Natural killer cell treated with Interleukin-12 subunit alpha and Interleukin-12 subunit beta and Interleukin-15 and Interleukin-18, amount 100 ng/mL, for 72 hours (primary cell): Measurements from ENCODE around the gene DRAXIN. TPM values are rescaled to one million over a fixed set of nuclear protein-coding genes. Genes with fewer than 3 reads are reported as not detected.
A peak's percentile ranks its signal among the peaks of the same experiment; 100 is the strongest.

Experiments
- ATAC-seq, 2 donors: fragments of 150-1000 bp; cut with Tn5 transposase in 1 of 2; sonication (Bioruptor Pico), chemical (Tn5 transposase) in 1 of 2; 2 replicates each; pipeline ENCODE4 v1.10.0; 2021
- DNase-seq: peaks from one replicate; pipeline ENCODE4 v3.0.0; 2022; ENCODE audit warnings: low spot score
- H3K27ac Mint-ChIP-seq, 2 donors: 1 replicate in 1 of 2; 2 replicates in 1 of 2; pipeline ENCODE4 v1.8.0; 2022; ENCODE audit warnings: mixed read lengths in 2 of 2, mild to moderate bottlenecking in 1 of 2, moderate library complexity in 1 of 2
- H3K27me3 Mint-ChIP-seq, 2 donors: 1 replicate in 1 of 2; 2 replicates in 1 of 2; pipeline ENCODE4 v1.8.0; 2022; ENCODE audit warnings: mixed read lengths in 2 of 2
- H3K36me3 Mint-ChIP-seq: one replicate; pipeline ENCODE4 v1.8.0; 2022; ENCODE audit warnings: mixed read lengths
- H3K4me1 Mint-ChIP-seq, 2 donors: 1 replicate in 1 of 2; 2 replicates in 1 of 2; pipeline ENCODE4 v1.8.0; 2022; ENCODE audit warnings: low read depth in 2 of 2, mixed read lengths in 2 of 2, mild to moderate bottlenecking in 1 of 2
- H3K4me3 Mint-ChIP-seq: one replicate; pipeline ENCODE4 v1.8.0; 2022; ENCODE audit warnings: mixed read lengths
- H3K9me3 Mint-ChIP-seq: 2 replicates; pipeline ENCODE4 v1.8.0; 2022; ENCODE audit warnings: mixed read lengths
- total RNA-seq, 2 donors: library from RNA; stranded (reverse); gene quantifications; one replicate each; pipeline ENCODE4 v1.2.3, GENCODE V29; 2022

Gene DRAXIN
- total RNA-seq, 2 donors from 2014 or later: 29.3 to 41.5 TPM

GRCh38 chr1:11735854-11736745 lies 44.6 kb downstream of the DRAXIN start, which contains the start of gene AGTRAP:
Gene AGTRAP (plus strand): TSS chr1:11736136. CDS start chr1:11736209, 73 bp downstream.
- H3K36me3 Mint-ChIP-seq: no peaks in the 10 kb centered on the region
- no peaks in the 10 kb centered on the region for H3K27me3 Mint-ChIP-seq
- ATAC-seq: peak; percentile 81 to 82
- peaks cover 65 to 69% of the 10 kb centered on the region in 2 donors for H3K4me1 Mint-ChIP-seq
- DNase-seq: peak; percentile 95
- peak within 1 kb of the TSS; percentile 87 for H3K4me3 Mint-ChIP-seq
- no peaks in the 10 kb centered on the region for H3K9me3 Mint-ChIP-seq
- H3K27ac Mint-ChIP-seq: peak within 1 kb of the TSS; percentile 98 to 99

GRCh38 chr1:11736746-11737639 lies 45.5 kb downstream of the DRAXIN start:
- ATAC-seq (peak; percentile 79 to 85), DNase-seq (peak; percentile 92)
- no peaks in the 10 kb centered on the region for H3K9me3 Mint-ChIP-seq
- H3K27me3 Mint-ChIP-seq: no peaks in the 10 kb centered on the region
- H3K4me3 Mint-ChIP-seq: peak overlapping the region; percentile 87
- H3K36me3 Mint-ChIP-seq: no peaks in the 10 kb centered on the region
- peak overlapping the region; percentile 98 to 99 for H3K27ac Mint-ChIP-seq
- H3K4me1 Mint-ChIP-seq: peaks cover 67 to 70% of the 10 kb centered on the region in 2 donors

GRCh38 chr1:11738096-11738495 lies 46.6 kb downstream of the DRAXIN start:
- DNase-seq (no peak), ATAC-seq (no peak)
- peak overlapping the region; percentile 98 to 99 for H3K27ac Mint-ChIP-seq
- H3K36me3 Mint-ChIP-seq: no peaks in the 10 kb centered on the region
- no peaks in the 10 kb centered on the region for H3K27me3 Mint-ChIP-seq
- H3K9me3 Mint-ChIP-seq: no peaks in the 10 kb centered on the region
- H3K4me3 Mint-ChIP-seq: peak overlapping the region; percentile 87
- peaks cover 73 to 77% of the 10 kb centered on the region in 2 donors for H3K4me1 Mint-ChIP-seq

GRCh38 chr1:11738783-11739182 lies 47.3 kb downstream of the DRAXIN start:
- H3K36me3 Mint-ChIP-seq: no peaks in the 10 kb centered on the region

GRCh38 chr1:11740258-11741192 lies 49.0 kb downstream of the DRAXIN start:
- H3K9me3 Mint-ChIP-seq: no peaks in the 10 kb centered on the region
- no peaks in the 10 kb centered on the region for H3K36me3 Mint-ChIP-seq
- peak overlapping the region; percentile 77 for H3K4me3 Mint-ChIP-seq
- no peaks in the 10 kb centered on the region for H3K27me3 Mint-ChIP-seq
- peaks cover 68 to 74% of the 10 kb centered on the region in 2 donors for H3K4me1 Mint-ChIP-seq
- peak overlapping the region; percentile 98 to 99 for H3K27ac Mint-ChIP-seq
- ATAC-seq (peak; percentile 63 to 76), DNase-seq (peak; percentile 86)

More at GRCh38 chr1:11738783-11739182, 47.3 kb downstream of the DRAXIN start:
- Mint-ChIP-seq H3K27me3 (no peaks in the 10 kb centered on the region), H3K4me1 (peaks cover 71 to 74% of the 10 kb centered on the region in 2 donors), H3K27ac (peak overlapping the region; percentile 98 to 99), H3K9me3 (no peaks in the 10 kb centered on the region), H3K4me3 (peak overlapping the region; percentile 87)
- no peak for DNase-seq
- ATAC-seq: no peak

- DNase-seq (no peak), ATAC-seq (no peak)
- H3K9me3 Mint-ChIP-seq: no peaks in the 10 kb centered on the region
- peaks cover 71 to 78% of the 10 kb centered on the region in 2 donors for H3K4me1 Mint-ChIP-seq
- peak overlapping the region; percentile 98 to 99 for H3K27ac Mint-ChIP-seq
- H3K4me3 Mint-ChIP-seq: peak overlapping the region; percentile 77
- no peaks in the 10 kb centered on the region for H3K27me3 Mint-ChIP-seq
- H3K36me3 Mint-ChIP-seq: peaks cover 6% of the 10 kb centered on the region
Observed at GRCh38 chr1:11741482-11741881, 50.0 kb downstream of the DRAXIN start.

- peaks cover 10% of the 10 kb centered on the region for H3K36me3 Mint-ChIP-seq
- peak overlapping the region; percentile 77 for H3K4me3 Mint-ChIP-seq
- peaks cover 74 to 80% of the 10 kb centered on the region in 2 donors for H3K4me1 Mint-ChIP-seq
- no peaks in the 10 kb centered on the region for H3K9me3 Mint-ChIP-seq
- H3K27ac Mint-ChIP-seq: peak overlapping the region; percentile 98 to 99
- H3K27me3 Mint-ChIP-seq: no peaks in the 10 kb centered on the region
- DNase-seq: no peak
- no peak for ATAC-seq
Observed at GRCh38 chr1:11741919-11742558, 50.5 kb downstream of the DRAXIN start.

GRCh38 chr1:11744287-11744686 lies 52.8 kb downstream of the DRAXIN start:
- ATAC-seq (no peak), DNase-seq (no peak)
- H3K9me3 Mint-ChIP-seq: no peaks in the 10 kb centered on the region
- peaks cover 61 to 69% of the 10 kb centered on the region in 2 donors for H3K4me1 Mint-ChIP-seq
- H3K27ac Mint-ChIP-seq: peak overlapping the region in 1 of 2 donors; percentile 63
- no peak overlapping the region for H3K4me3 Mint-ChIP-seq
- H3K36me3 Mint-ChIP-seq: peaks cover 16% of the 10 kb centered on the region
- no peaks in the 10 kb centered on the region for H3K27me3 Mint-ChIP-seq

GRCh38 chr1:11746092-11746491 lies 54.6 kb downstream of the DRAXIN start:
- peak overlapping the region; percentile 8 for H3K4me3 Mint-ChIP-seq
- no peaks in the 10 kb centered on the region for H3K9me3 Mint-ChIP-seq
- H3K36me3 Mint-ChIP-seq: peaks cover 17% of the 10 kb centered on the region
- no peaks in the 10 kb centered on the region for H3K27me3 Mint-ChIP-seq
- H3K27ac Mint-ChIP-seq: peak overlapping the region; percentile 46 to 78
- H3K4me1 Mint-ChIP-seq: peaks cover 45 to 54% of the 10 kb centered on the region in 2 donors
- no peak for ATAC-seq
- DNase-seq: no peak

GRCh38 chr1:11746795-11747487 lies 55.4 kb downstream of the DRAXIN start:
- DNase-seq: no peak
- no peak for ATAC-seq
- Mint-ChIP-seq H3K36me3 (peaks cover 17% of the 10 kb centered on the region), H3K9me3 (no peaks in the 10 kb centered on the region), H3K27me3 (no peaks in the 10 kb centered on the region), H3K27ac (peak overlapping the region; percentile 46 to 78), H3K4me3 (peak overlapping the region; percentile 8), H3K4me1 (peaks cover 37 to 46% of the 10 kb centered on the region in 2 donors)

- H3K4me3 Mint-ChIP-seq: peak overlapping the region; percentile 80
- DNase-seq (no peak), ATAC-seq (peak; percentile 66 to 74)
- no peaks in the 10 kb centered on the region for H3K9me3 Mint-ChIP-seq
- H3K4me1 Mint-ChIP-seq: peaks cover 26 to 33% of the 10 kb centered on the region in 2 donors
- no peaks in the 10 kb centered on the region for H3K27me3 Mint-ChIP-seq
- H3K36me3 Mint-ChIP-seq: peaks cover 17% of the 10 kb centered on the region
- H3K27ac Mint-ChIP-seq: peak overlapping the region; percentile 94 to 95
Observed at GRCh38 chr1:11748294-11749202, 57.0 kb downstream of the DRAXIN start.
